ENCODE measurements around the gene ATG13. TPM values are rescaled to one million over a fixed set of nuclear protein-coding genes. Genes with fewer than 3 reads are reported as not detected.

Gene ATG13
- total RNA-seq, 1 donor from 2014 or later, result 67.3 TPM

DNA sequence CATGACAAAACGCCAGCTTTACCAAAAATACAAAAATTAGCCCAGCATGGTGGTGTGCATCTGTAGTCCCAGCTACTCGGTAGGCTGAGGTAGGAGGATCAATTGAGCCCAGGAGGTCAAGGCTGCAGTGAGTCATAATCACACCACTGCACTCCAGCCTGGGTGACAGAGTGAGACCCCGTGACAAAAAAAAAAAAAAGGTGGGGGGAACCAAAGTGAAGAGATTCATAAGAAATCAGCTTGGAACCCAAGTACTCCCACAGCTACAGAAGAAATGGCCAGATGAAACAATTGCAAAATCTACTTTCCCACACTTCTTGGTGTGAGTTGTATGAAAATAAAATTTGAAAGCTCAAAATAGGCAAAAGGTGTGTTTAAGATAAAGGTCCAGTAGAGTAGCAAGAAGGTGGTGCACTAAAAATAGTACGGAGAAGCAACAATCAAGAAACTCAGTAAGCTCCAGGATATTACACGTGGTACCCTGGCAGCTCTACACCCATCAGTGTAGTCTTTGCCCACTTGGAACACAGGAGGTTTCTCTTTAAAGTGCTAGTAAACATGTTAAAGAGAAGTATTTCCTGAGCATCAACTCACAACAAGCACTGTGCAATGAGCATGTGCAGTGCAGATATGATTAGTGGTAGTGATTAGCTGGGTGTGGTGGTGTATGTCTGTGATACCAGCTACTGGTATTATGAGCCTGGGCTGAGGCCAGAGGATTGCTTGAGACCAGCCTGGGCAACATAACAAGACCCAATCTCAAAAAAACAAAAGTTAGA is 5.6 kb upstream of the ATG13 start:
- no peak for DNase-seq (ENCODE audit: extremely low spot score, unreplicated experiment)
- TF ChIP-seq CTCF (conservative IDR thresholded peaks at IDR 0.05), result no peak
- H3K27ac Mint-ChIP-seq, result no peak overlapping the region
- no peaks in the 10 kb centered on the region for H3K9me3 Mint-ChIP-seq
- no peaks in the 10 kb centered on the region for H3K27me3 Mint-ChIP-seq
- no peaks in the 10 kb centered on the region for H3K36me3 Mint-ChIP-seq
- no peak overlapping the region for H3K4me3 Mint-ChIP-seq
- peaks cover 12% of the 10 kb centered on the region for H3K4me1 Mint-ChIP-seq (ENCODE audit: unreplicated experiment)

DNA sequence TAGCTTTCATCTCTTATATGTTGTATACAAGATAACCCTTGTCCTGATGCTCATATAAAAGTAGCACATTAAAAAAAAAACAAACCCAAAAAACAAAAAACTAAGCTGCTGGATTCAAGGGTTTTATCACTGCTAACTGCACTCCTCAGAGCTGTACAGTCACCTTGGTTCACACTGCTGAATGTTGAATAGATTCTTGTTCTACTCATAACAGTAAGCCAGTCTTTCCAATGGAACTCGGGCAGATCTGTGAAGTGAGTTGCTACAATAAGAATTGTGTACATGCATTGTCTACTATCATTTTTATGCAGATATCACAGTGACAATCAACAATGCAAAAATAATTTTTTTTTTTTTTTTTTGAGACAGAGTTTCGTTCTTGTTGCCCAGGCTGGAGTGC is 5.0 kb upstream of the ATG13 start:
- peaks cover 12% of the 10 kb centered on the region for H3K4me1 Mint-ChIP-seq (ENCODE audit: unreplicated experiment)
- no peak for TF ChIP-seq CTCF (conservative IDR thresholded peaks at IDR 0.05)
- no peak overlapping the region for H3K27ac Mint-ChIP-seq
- no peak overlapping the region for H3K4me3 Mint-ChIP-seq
- H3K36me3 Mint-ChIP-seq, result no peaks in the 10 kb centered on the region
- H3K9me3 Mint-ChIP-seq, result no peaks in the 10 kb centered on the region
- no peak for DNase-seq (ENCODE audit: extremely low spot score, unreplicated experiment)
- no peaks in the 10 kb centered on the region for H3K27me3 Mint-ChIP-seq

- Mint-ChIP-seq H3K27ac (peak overlapping the region; percentile 99), H3K4me3 (peak overlapping the region; percentile 96), H3K4me1 (ENCODE audit: unreplicated experiment) (peaks cover 27% of the 10 kb centered on the region), H3K9me3 (no peaks in the 10 kb centered on the region), H3K36me3 (peaks cover 3% of the 10 kb centered on the region), H3K27me3 (no peaks in the 10 kb centered on the region)
- no peak for DNase-seq (ENCODE audit: extremely low spot score, unreplicated experiment)
- TF ChIP-seq CTCF (conservative IDR thresholded peaks at IDR 0.05), result no peak
These were observed 1.6 kb upstream of the ATG13 start for GRCh38 chr11:46615756-46616155.

- Mint-ChIP-seq H3K27me3 (no peaks in the 10 kb centered on the region), H3K9me3 (no peaks in the 10 kb centered on the region), H3K27ac (peak overlapping the region; percentile 99), H3K36me3 (peaks cover 8% of the 10 kb centered on the region), H3K4me1 (ENCODE audit: unreplicated experiment) (peaks cover 27% of the 10 kb centered on the region), H3K4me3 (peak overlapping the region; percentile 96)
- no peak for TF ChIP-seq CTCF (conservative IDR thresholded peaks at IDR 0.05)
- no peak for DNase-seq (ENCODE audit: extremely low spot score, unreplicated experiment)
These were observed 711 bp upstream of the ATG13 start for GRCh38 chr11:46616551-46617133.

DNA sequence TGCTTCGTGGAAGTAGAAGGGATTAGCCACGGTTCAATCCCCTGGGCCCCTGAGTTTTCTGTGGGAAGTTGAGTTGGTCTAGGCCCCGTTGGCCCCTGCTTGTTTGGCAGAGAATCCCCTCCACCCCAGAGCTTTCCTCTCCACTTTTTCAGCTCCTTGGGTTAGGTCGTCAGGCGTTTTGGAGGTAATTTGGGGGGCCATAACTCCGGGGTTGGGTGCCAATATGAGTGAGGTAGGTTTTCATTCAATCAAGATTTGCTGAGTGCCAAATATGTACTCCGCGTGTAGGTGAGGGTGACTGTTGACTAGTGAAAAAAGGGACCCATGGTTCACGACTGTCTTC is 590 bp downstream of the ATG13 start:
- Mint-ChIP-seq H3K27ac (peak overlapping the region; percentile 99), H3K27me3 (no peaks in the 10 kb centered on the region), H3K4me3 (peak overlapping the region; percentile 96), H3K4me1 (ENCODE audit: unreplicated experiment) (peaks cover 27% of the 10 kb centered on the region), H3K36me3 (peaks cover 14% of the 10 kb centered on the region), H3K9me3 (no peaks in the 10 kb centered on the region)
- no peak for DNase-seq (ENCODE audit: extremely low spot score, unreplicated experiment)
- TF ChIP-seq CTCF (conservative IDR thresholded peaks at IDR 0.05), result no peak

All from type B pancreatic cell (in vitro differentiated cells).